ENCODE results near the gene WRNIP1. TPM values are rescaled to one million over a fixed set of nuclear protein-coding genes. Genes with fewer than 3 reads are reported as not detected.
A peak's percentile ranks its signal among the peaks of the same experiment; 100 is the strongest.

The WRNIP1 gene
- total and polyA plus RNA-seq, 10 donors, result 31.4 to 47.7 (median 39.4) TPM

DNA sequence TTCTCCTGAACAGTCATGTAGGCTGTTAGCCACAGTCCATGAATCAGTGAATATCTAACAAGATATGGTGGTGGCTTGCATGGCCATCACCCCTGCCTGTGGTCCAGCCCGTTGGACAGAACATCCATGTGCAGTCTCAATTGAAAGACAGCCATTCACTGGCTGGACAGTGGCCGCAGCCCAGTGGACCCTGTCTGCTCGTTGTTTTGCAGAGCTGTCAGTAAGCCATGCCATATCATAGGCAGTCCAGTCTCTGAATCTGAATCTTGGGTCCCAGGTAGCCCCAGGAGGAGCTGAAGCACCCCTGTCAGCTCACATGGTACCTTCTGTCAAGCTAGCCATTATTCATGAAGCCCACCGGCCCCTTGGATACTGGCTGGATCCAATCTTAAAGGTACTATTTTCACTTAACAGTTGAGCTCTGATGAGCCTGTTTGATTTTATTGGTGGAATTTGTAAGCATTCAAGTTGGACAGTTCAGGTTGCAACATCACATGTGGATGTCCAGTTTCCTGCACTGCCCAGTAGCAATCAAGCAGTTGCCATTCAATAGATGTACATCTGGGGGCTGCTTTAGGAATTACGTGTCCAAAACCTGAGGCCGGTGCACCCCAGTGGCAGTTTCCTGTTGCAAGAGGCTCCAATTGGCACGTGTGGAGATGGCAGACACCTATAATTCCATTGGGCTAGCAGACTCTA, 38.7 kb downstream of the WRNIP1 start:
- whole genome bisulfite sequencing, 5 donors, result 73 to 92% (median 85%) methylated on average over 6 to 7 of the region's 7 CpGs
- intact Hi-C loops (cut with DNase I; ENCODE audit: low total_unique reads), result no loop called here
- TF ChIP-seq CTCF (IDR thresholded peaks at IDR 0.05 in 8 of 11, conservative IDR thresholded peaks at IDR 0.05 in 3 of 11), result no peak
- TF ChIP-seq POLR2A (IDR thresholded peaks at IDR 0.05), result no peak
- no peak for TF ChIP-seq POLR2AphosphoS5 (IDR thresholded peaks at IDR 0.05)

DNA sequence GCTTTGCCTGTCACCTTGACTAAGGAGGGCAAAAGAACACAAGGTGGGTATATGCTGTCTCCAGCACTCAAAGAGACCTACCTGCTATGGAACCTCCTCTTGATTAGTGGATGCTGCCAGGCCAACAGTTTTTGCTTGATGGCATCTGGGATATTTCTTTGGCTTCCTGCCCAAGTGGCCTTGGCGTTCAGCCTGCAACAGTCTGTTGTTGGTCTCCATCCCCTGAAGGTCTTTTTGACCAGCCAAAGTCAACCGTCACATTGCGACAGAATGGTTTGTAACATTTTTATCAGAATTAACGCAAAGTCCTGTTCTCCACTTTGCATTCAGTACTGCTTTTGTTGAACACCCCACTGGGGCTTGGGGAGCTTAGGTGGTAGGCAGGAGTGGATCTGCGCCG, 39.3 kb downstream of the WRNIP1 start:
- Histone ChIP-seq H3K27ac (no peak overlapping the region), H3K9me3 (no peaks in the 10 kb centered on the region), H3K36me3 (no peaks in the 10 kb centered on the region), H3K4me3 (no peak overlapping the region), H3K4me1 (peaks cover 0 to 55% (median 17%) of the 10 kb centered on the region in 6 donors), H3K27me3 (replicated peaks in 1 of 7) (no peaks in the 10 kb centered on the region)
- no peak for DNase-seq
- WGBS, 5 donors, result 46 to 81% (median 65%) methylated on average over 6 of the region's 6 CpGs
- TF ChIP-seq POLR2A (IDR thresholded peaks at IDR 0.05), result no peak
- no peak for TF ChIP-seq CTCF (IDR thresholded peaks at IDR 0.05 in 8 of 11, conservative IDR thresholded peaks at IDR 0.05 in 3 of 11)
- no peak for TF ChIP-seq POLR2AphosphoS5 (IDR thresholded peaks at IDR 0.05)
- intact Hi-C loops (cut with DNase I; ENCODE audit: low total_unique reads), result no loop called here

More for the DNA sequence above, 38.7 kb downstream of the WRNIP1 start:
- no peaks in the 10 kb centered on the region for H3K27me3 ChIP-seq (replicated peaks in 1 of 7)
- H3K27ac ChIP-seq, result no peak overlapping the region
- peaks cover 0 to 51% (median 16%) of the 10 kb centered on the region in 6 donors for H3K4me1 ChIP-seq
- no peak for DNase-seq
- H3K36me3 ChIP-seq, result no peaks in the 10 kb centered on the region
- no peak overlapping the region for H3K4me3 ChIP-seq
- no peaks in the 10 kb centered on the region for H3K9me3 ChIP-seq

DNA sequence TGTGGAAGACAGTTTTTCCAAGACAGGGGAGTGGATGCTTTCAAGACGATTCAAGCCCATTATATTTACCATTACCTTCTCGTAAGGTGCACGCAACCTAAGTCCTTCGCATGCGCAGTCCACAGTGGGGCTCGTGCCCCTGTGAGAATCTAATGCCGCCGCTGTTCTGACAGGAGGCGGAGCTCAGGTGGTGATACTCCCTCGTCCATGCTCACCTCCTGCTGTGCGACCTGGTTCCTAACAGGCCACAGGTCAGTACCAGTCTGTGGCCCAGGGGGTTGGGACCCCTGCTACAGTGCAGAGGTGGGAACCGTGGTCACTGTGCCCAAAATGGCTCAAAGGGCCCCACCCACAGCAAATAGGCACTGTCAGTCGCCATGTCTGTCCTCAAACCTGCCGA, 39.8 kb downstream of the WRNIP1 start:
- H3K27me3 ChIP-seq (replicated peaks in 1 of 7), result no peaks in the 10 kb centered on the region
- no peaks in the 10 kb centered on the region for H3K9me3 ChIP-seq
- intact Hi-C loops (cut with DNase I; ENCODE audit: low total_unique reads), result no loop called here
- 92 to 96% (median 94%) methylated on average over 14 of the region's 14 CpGs for WGBS, 5 donors
- H3K4me3 ChIP-seq, result no peak overlapping the region
- DNase-seq, result no peak
- TF ChIP-seq POLR2A (IDR thresholded peaks at IDR 0.05) (no peak), CTCF (IDR thresholded peaks at IDR 0.05 in 8 of 11, conservative IDR thresholded peaks at IDR 0.05 in 3 of 11) (no peak), POLR2AphosphoS5 (IDR thresholded peaks at IDR 0.05) (no peak)
- H3K4me1 ChIP-seq, result peaks cover 0 to 55% (median 17%) of the 10 kb centered on the region in 6 donors
- H3K27ac ChIP-seq, result no peak overlapping the region
- no peaks in the 10 kb centered on the region for H3K36me3 ChIP-seq

DNA sequence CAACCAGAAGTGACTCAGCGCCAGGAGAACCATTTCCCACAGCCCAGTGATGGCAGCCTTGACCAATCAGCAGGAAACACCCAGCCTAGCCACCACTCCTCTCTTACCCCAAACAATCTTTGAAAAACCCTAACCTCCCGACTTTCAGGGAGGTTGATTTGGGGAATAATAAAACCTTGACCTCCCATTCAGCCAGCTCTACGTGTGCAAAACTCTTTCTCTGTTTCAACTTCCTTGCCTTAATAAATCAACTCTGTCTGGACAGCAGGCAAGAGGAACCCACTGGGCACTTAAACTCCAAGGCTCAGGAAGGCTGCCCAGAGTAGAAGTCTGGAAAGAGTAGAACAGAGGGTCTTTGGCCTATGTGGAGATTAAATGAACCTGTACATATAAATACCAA, 41.5 kb downstream of the WRNIP1 start:
- no peak for DNase-seq
- Histone ChIP-seq H3K27me3 (replicated peaks in 1 of 7) (no peaks in the 10 kb centered on the region), H3K27ac (peak overlapping the region in 7 of 8 donors; percentile 16 to 67 (median 60)), H3K36me3 (no peaks in the 10 kb centered on the region), H3K9me3 (no peaks in the 10 kb centered on the region), H3K4me3 (no peak overlapping the region), H3K4me1 (peaks cover 0 to 59% (median 20%) of the 10 kb centered on the region in 6 donors)
- intact Hi-C loops (cut with DNase I; ENCODE audit: low total_unique reads), result no loop called here
- 32 to 51% (median 48%) methylated on average over 3 of the region's 3 CpGs for WGBS, 5 donors
- TF ChIP-seq POLR2AphosphoS5 (IDR thresholded peaks at IDR 0.05) (no peak), CTCF (IDR thresholded peaks at IDR 0.05 in 8 of 11, conservative IDR thresholded peaks at IDR 0.05 in 3 of 11) (no peak), POLR2A (IDR thresholded peaks at IDR 0.05) (no peak)

Data from spleen (tissue), 11 donors.